NCI-H2081 (cell line): Measurements from ENCODE around the gene BBS12.
A peak's percentile ranks its signal among the peaks of the same experiment; 100 is the strongest.
"Not testable (repeated sequence)": the region's sequence is repeated elsewhere in the genome, so short reads cannot be mapped to it uniquely, and the experiment has no call there.

Experiments used
- DNase-seq, 2 experiments: peaks; one replicate each; lab custom pipeline; 2025; lab: John Stamatoyannopoulos, UW

The BBS12 gene

GRCh38 chr4:122765692-122766352 is 33.3 kb downstream of the BBS12 start:
- no peak for DNase-seq

- no peak for DNase-seq
Measured at GRCh38 chr4:122766353-122766705, 33.8 kb downstream of the BBS12 start.

- DNase-seq, result no peak
Measured at GRCh38 chr4:122766950-122767349, 34.4 kb downstream of the BBS12 start.

GRCh38 chr4:122771724-122772123 is 39.2 kb downstream of the BBS12 start:
- DNase-seq, result no peak

- DNase-seq, result no peak
Measured at GRCh38 chr4:122772311-122772710, 39.8 kb downstream of the BBS12 start.

GRCh38 chr4:122772986-122773385 is 40.5 kb downstream of the BBS12 start:
- DNase-seq, result no peak

GRCh38 chr4:122775039-122775438 is 42.5 kb downstream of the BBS12 start:
- DNase-seq, result no peak

GRCh38 chr4:122775987-122776836 is 43.7 kb downstream of the BBS12 start:
- DNase-seq, result no peak

- peak in 1 of 2 experiments; percentile 8 for DNase-seq
Measured at GRCh38 chr4:122776916-122777315, 44.4 kb downstream of the BBS12 start.

- DNase-seq, result no peak
Measured at GRCh38 chr4:122777846-122778673, 45.6 kb downstream of the BBS12 start.

- no peak for DNase-seq
Measured at GRCh38 chr4:122781486-122781885, 49.0 kb downstream of the BBS12 start.

- DNase-seq, result no peak
Measured at GRCh38 chr4:122783301-122784215, 51.1 kb downstream of the BBS12 start.

- no peak for DNase-seq
Measured at GRCh38 chr4:122784261-122784660, 51.8 kb downstream of the BBS12 start.

- no peak for DNase-seq
Measured at GRCh38 chr4:122785099-122785498, 52.6 kb downstream of the BBS12 start.

- not testable (repeated sequence) for DNase-seq
Measured at GRCh38 chr4:122786296-122786695, 53.8 kb downstream of the BBS12 start.

- not testable (repeated sequence) for DNase-seq
Measured at GRCh38 chr4:122786920-122787319, 54.4 kb downstream of the BBS12 start.

GRCh38 chr4:122787940-122788339 is 55.4 kb downstream of the BBS12 start:
- no peak for DNase-seq

- DNase-seq, result no peak
Measured at GRCh38 chr4:122788935-122789334, 56.4 kb downstream of the BBS12 start.

GRCh38 chr4:122793811-122794210 is 61.3 kb downstream of the BBS12 start:
- no peak for DNase-seq
